SW 1271 (cell line): Measurements from ENCODE around the gene ZNF780A.
"Not testable (repeated sequence)": the region's sequence is repeated elsewhere in the genome, so short reads cannot be mapped to it uniquely, and the experiment has no call there.

ENCODE experiments used
- DNase-seq, 2 experiments: peaks; one replicate each; lab custom pipeline; 2025; lab: John Stamatoyannopoulos, UW

ZNF780A gene

DNA sequence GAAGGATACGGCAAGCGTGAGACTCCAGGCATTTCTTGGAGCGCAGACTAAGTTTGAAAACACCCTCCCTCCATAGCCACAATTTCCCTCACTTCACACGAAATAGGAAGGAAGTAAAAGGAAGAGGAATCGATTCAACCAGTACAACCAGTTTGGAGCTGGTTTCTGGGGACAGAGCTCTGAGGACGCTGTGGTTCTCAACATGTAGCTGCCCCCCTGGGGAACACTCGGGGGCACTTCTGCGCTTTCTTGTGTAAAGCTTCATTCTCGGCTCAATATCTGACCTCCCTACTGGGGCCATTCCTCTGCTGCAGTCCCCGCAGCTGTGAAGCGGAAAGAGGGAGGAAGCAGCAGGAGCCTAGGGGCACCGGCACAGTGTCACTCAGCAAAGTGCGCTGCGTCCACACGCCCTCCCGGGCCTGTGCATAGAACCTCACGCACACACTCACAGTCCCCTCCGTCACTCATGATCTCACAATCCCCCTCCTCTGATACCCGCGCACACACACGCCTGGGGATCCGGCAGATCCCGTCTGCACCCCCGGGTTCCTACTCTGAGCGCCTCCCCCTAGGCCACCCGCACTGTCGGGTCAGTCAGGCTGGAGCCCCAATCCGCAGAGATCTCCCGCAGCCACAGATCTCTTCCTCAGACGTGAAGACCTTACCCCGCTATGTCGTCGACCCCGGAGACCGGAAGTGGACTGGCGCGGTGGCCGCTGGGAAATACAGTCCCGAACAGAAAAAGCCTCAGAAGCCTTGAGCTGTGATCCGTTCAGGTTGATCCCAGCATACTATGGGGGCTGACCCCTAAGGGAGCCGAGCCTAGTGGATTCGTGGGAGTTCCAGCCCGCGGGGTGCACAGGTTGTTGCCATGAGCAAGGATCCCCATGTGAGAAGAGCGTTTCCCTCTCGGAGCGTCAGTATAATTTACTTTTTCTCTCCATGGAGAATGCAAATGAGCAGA is at the start of gene ZNF780A:
TSS of gene ZNF780A (minus strand) at position 703 of the 964 bp plus-strand sequence. CDS start 6,190 bp downstream, outside the sequence.
- DNase-seq = peak; percentile 28 to 67

DNA sequence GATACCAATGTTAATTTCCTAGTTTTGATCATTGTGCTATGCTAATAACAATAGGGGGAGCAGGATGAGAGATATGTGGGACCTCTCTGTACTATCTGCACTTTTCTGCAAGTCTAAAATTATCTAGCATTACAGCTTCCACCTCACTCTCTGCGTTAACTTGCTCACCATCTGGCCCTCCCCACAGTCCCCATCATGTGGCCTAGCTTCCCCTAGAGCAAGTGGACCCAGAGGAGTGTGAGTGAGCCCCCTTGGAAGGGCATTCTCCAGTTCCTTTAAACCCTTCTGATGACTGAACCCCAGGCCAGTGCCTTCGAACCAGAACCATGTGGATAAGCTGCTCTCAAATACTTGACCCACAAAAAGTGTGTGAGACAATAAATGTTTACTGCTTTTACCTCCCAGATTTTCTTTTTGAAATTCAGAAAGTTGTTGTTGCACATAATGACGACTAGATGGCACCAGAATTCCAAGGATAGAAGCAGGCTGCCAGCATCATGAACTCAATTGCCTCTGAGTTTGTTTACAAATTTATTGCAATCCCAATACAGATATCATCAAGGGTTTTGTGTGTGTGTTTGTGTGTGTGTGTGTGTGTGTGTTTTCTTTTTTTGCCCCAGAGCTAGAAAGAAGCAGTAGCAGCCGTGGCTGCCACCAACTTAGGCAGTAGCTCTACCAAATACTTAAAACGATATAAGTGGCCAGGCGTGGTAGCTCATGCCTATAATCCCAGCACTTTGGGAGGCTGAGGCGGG is 49.0 kb upstream of the ZNF780A start:
- DNase-seq = peak in 1 of 2 experiments; percentile 54

DNA sequence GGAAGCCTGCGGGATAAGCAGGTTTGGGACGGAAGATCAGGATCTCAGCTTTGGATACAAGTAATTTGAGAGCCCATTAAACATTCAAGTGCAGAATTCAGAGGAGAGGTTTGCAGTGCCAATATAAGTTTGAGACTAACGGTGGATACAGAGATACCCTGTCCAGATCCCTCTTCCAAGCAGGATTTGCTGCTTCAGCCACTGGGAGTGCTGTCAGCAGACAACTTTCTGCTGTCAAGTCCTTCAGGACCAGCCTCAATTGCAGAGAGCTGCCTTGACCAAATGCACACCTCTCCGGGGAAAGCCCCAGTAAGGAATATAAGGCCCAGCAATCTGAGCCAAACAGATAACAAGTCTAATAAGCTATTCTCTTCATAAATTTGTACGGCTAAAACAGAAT is 46.1 kb upstream of the ZNF780A start:
- no peak for DNase-seq

DNA sequence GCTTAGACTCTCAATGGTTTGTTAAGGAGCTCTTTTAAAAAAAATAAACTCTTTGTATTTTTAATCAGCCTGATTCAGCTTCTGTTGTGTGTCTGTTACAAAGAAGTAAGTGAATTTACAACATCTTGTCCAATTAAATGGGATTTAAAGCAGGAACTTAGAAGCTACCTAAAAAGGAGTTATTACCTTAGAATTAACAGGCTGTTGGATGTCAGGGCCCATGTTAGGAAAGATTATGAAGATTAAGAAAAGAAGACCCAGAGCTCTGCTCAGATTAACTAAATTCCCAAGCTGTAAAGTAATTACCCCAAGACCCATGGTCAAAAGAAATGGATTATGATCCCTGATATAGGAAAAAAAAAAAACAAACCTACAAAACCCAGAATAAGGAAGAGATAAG is 44.1 kb upstream of the ZNF780A start:
- DNase-seq = no peak

DNA sequence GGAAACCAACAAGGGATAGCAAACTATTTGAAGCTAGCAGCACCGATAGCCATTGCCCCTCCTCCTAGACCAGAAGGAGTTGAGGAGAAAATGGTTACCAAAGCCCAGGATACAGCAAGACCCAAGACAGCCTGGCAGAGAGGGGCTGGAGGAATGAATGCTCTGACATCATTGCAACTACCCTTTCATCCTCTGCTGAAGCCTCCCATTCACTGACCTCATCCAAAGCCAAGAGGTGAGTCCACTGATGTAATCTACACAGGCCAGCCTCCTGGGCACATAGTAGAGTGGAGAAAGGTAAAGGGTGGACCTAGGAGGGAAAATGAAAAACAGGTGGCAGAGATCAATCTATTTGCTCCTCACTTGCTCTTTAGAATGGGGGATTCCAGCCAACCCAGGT is 42.7 kb upstream of the ZNF780A start:
- no peak for DNase-seq

DNA sequence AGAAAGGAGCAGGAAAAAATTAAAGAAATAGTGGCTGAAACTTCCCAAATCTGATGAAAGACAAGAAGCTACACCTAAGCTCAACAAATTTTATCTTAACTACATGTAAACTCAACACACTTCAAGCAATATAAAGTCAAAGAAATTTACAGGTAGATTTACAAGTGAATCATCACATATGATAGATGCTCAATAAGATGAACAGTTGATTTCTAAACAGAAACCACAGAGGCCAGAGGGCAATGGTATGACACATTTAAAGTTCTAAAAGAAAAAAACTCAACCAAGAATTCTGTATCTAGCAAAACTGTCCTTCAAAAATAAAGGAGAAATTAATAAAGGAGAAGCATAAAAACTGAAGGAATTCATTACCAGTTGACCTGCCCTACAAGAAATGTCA is 39.3 kb upstream of the ZNF780A start:
- no peak for DNase-seq

DNA sequence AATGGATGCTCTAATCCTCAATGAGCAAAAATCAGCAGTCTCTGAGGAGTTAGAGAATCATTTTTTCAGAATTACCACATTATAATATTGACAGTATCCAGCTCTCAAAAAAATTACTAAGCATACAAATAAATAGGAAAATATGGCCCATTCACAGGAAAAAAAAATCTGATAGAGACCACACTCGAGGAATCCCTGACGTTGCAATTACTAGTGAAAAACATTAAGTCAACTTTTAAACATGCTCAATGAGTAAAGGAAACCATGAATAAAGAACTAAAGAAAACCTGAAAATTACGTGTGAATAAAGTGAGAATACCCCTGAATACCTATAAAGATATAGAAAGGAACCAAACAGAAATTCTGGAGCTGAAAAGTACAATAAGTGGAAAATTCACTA is 38.7 kb upstream of the ZNF780A start:
- DNase-seq = no peak

DNA sequence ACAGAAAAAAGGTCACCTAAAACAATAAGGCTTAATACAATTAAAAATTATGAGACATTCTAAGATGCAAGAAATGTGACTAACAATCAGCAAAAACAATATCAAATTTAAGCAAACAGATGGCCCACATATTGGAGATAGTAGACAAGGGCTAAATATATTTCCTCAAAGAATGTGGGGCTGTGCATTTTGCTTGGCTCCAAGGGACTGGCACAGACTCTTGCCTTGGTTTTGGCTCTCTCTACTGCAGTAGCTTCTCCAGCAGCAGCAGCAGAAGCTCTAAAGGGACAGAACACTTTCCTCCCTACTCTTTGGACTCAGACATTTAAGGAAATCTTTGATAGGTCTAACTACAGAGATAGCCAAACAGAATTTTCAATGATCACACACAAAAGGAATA is 38.2 kb upstream of the ZNF780A start:
- no peak for DNase-seq

DNA sequence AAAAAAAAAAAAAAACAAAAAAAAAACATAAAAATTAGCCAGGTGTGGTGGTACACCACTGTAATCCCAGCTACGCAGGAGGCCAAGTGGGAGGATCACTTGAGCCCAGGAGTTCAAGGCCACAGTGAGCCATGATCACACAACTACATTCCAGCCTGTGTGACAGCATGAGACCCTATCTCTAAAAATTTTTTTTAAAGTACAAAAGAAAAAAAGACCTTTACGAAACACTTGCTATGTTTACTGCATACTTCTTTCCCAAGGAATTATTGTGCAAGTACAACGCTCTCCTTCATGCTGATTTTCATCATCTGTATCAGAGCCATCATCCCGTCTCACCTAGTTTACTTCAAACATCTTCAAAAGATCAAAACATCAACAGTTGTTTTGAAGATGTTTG is 28.6 kb upstream of the ZNF780A start:
- no peak for DNase-seq

DNA sequence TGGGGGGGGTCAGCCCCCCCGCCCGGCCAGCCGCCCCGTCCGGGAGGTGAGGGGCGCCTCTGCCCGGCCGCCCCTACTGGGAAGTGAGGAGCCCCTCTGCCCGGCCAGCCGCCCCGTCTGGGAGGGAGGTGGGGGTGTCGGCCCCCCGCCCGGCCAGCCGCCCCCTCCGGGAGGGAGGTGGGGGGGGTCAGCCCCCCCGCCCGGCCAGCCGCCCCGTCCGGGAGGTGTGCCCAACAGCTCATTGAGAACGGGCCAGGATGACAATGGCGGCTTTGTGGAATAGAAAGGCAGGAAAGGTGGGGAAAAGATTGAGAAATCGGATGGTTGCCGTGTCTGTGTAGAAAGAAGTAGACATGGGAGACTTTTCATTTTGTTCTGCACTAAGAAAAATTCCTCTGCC is 27.9 kb upstream of the ZNF780A start:
- DNase-seq = not testable (repeated sequence)

DNA sequence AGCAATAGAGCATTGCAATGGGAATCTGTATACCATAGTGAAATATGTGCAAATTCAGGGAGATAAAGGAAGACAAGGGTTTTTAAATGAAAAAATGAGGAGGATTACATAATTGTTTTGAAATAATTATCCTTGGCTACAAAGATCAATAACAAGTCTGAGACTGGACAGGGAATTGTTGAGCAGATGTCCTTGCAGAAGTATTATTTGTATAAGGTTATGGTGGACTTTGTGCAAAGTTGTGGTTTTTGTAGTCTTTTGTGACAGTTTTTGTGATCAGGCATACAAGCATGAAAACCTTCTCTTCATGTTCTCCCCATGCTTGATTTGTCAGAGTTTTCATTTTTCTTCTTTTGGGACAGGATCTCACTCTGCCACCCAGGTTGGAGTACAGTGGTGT is 25.3 kb upstream of the ZNF780A start:
- no peak for DNase-seq

DNA sequence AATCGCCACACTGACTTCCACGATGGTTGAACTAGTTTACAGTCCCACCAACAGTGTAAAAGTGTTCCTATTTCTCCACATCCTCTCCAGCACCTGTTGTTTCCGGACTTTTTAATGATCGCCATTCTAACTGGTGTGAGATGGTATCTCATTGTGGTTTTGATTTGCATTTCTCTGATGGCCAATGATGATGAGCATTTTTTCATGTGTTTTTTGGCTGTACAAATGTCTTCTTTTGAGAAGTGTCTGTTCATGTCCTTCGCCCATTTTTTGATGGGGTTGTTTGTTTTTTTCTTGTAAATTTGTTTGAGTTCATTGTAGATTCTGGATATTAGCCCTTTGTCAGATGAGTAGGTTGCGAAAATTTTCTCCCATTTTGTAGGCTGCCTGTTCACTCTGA is 23.4 kb upstream of the ZNF780A start:
- DNase-seq = not testable (repeated sequence)

DNA sequence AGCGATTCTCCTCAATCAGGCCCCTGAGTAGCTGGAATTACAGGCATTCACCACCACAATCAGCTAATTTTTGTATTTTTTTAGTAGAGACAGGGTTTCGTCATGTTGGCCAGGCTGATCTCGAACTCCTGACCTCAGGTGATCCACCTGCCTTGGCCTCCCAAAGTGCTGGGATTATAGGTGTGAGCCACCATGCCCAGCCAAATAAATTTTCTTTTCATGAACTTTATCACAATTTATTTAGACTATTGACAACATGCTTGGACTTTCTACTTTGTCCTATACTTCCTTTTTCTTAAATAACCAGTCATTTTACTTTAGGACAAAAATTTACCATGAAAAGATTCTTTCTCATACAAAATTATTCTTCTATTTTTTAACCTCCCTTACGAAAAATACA is 21.5 kb upstream of the ZNF780A start:
- DNase-seq = not testable (repeated sequence)

DNA sequence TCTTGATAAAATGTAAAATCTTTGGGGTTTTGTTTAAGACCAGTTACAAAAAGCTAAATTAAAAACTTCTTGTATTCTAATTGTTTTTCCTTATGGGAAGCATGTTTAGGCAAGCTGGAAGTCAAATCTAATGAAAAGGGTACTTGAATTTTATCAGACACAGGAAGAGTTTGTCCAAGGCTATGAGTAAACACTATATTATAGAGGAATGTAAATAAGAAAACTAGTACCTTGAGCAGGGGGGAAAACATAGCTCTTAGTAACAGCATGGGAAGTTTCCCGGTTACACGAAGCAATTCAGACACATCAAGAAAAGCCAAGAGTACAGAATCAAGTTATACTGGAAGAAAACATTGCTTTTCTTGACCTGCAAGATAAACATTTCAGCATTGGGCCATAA is 19.8 kb upstream of the ZNF780A start:
- DNase-seq = no peak

DNA sequence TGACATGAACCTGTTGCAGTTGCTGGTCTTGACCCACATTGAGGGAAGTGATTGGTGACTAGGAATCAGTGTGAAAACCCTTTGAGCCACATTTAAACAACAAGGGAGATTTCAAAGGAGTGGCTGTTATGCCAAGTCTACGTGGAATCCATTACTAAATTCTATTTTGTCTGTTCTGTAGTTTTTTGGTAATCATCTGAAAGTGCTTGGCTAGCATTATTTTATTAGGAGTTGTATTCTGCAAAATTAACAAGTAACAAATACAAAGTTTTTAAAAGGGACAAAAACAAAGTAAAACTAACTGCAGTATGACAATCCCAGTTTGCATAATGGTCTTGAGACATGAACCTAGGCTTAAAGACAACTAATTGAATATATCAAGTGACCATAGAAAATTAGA is 14.0 kb upstream of the ZNF780A start:
- no peak for DNase-seq

DNA sequence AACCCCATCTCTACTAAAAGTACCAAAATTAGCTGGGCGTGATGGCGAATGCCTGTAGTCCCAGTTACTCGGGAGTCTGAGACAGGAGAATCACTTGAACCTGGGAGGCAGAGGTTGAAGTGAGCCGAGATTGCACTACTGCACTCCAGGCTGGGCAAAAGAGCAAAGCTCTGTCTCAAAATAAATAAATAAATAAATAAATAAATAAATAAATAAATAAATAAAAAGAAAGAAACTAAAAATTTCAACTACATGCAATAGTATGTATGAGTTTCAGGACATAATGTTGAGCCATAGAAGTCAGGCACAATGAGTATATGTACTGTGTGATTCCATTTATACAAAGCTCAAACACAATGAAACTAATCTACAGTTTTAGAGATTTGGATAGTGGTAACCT is 12.9 kb upstream of the ZNF780A start:
- DNase-seq = no peak

DNA sequence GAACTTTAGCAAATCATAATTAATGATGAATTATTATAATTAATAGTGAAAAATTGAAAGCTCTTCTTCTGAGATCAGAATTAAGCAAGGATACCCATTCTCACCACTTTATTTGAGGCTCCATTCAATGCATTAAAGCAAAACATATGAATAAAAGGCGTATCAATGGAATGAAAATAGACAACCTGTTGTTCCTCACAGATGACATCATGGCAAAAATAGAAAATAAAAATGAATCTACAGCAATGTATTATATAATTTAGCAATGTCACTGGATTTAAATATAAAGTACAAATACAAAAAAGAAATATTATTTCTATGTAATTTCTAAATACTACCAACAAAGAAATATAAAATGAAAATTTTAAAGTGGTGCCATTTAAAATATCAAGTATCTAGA is 11.1 kb upstream of the ZNF780A start:
- no peak for DNase-seq

DNA sequence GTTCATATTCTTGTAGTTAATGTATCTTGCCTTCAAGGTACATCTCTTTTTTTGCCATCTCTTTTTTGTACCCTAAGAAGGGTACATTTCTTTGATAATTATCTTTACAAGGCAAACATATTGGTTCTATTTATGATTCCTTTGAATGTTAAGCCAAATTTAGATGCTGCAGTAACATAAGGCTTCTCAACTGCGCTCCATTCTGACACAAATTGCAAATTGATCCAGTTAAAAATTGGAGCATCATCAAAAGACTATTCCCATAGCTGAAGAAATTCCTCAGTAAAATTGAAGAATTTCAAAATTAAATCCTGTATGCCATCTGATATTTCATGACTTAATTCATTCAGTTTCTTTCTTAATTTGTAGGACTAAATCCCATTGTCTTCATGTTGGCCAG is 2.7 kb upstream of the ZNF780A start:
- no peak for DNase-seq

DNA sequence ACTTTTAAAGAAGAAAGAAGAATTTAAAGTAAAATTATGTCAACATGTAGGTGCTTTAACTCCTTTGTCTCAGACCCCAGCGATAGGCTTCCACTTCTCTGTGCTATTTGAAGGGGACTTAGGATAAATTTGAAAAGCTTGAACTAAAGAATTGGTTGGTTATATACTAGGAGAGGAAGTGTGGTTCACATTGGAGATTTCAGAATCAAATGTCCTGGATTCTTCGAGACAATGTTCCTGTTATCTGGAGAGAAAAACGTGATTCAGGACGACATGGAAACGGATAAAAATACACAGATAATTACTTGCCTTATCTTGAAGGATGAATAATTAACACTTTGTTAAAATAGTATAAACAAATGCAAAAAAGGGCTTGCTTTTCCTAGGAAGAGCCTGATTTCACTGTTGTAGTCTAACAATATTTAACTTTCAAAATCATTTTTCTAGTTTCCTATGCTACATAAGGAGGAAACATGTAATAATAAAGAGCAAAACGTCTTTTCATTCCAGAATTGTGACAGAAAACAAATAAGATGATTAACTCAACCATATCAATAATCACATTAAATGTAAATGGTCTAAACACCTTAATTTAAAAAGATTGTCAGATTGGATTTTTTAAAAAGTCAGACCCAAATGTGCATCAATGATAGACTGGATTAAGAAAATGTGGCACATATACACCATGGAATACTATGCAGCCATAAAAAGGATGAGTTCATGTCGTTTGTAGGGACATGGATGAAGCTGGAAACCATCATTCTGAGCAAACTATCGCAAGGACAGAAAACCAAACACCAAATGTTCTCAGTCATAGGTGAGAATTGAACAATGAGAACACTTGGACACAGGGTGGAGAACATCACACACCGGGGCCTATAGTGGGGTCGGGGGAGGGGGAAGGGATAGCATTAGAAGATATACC is 724 bp upstream of the ZNF780A start:
- no peak for DNase-seq

DNA sequence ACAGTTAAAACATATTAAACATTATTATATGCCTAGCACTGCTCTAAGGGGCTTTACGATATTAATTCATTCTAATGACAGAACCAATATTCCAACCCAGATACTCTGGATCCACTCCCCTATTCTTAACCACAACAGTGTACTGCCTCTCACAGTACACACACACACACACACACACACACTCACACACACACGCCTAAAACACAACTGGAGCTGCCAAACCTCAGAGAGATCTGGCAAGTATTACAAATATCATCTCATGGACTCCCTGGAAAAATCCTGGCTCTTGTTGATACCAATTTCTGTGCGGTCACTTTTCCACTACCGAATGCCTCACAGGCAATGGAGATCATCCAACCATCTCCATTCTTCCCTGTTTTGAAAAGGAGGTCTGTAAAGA is 1.3 kb downstream of the ZNF780A start:
- DNase-seq = no peak

DNA sequence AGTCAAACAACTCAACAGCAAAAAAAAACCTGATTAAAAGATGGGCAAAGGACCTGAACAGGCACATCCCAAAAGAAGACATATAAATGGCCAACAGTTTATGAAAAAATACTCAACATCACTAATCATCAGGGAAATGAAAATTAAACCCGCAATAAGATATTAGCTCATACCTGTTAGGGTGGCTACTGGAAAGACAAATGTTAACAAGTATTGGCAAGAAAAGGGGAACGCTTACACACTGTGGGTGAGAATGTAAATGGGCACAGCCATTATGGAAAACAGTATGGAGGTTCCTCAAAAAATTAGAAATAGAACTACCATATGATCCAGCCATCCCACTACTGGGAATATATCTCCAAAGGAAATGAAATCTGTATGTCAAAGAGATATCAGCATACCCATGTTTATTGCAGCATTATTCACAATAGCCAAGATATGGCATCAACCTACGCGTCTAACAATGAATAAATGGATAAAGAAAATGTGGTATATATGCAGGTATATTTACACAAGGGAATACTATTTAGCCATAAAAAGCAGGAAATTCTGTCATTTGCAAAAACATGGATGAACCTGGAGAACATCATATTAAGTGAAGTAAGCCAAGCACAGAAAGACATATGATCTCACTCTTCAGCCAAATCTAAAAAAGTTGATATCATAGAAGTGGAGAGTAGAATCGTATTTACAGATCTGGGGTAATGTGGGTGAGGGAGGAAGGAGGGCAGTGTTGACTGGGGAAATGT is 2.3 kb downstream of the ZNF780A start:
- no peak for DNase-seq
